K562 (cell line): ENCODE data around the gene SPHK2. TPM values are rescaled to one million over a fixed set of nuclear protein-coding genes. Genes with fewer than 3 reads are reported as not detected.
A peak's percentile ranks its signal among the peaks of the same experiment; 100 is the strongest.

Source experiments
- ATAC-seq: fragments of 200-7000 bp; cut with Tn5 transposase; 3 replicates; pipeline ENCODE4 v1.9.1; 2020; ENCODE audit warnings: moderate library complexity
- BruUV-seq: library from RNA; stranded (reverse); fragments of 400-500 nt; replicated peaks from 2 replicates; lab custom pipeline; 2021; lab: Mats Ljungman, UMichigan
- CTCF ChIA-PET: fragments of 300-600 bp; formaldehyde crosslinking; extraction: SDS; loops from one replicate; lab custom pipeline; 2021; ENCODE audit warnings: low intra/inter-chr PET ratio; lab: Yijun Ruan, JAX
- POLR2A ChIA-PET: fragments of 300-600, 350-650 bp; sonication (Branson Sonifier 250); formaldehyde crosslinking; extraction: SDS; loops from one replicate; lab custom pipeline; 2021; ENCODE audit warnings: antibody characterized with exemption, inconsistent platforms; lab: Yijun Ruan, JAX
- DNase-seq, 4 experiments: peaks; one replicate each; pipeline versions ENCODE4 v3.0.0 to v3.0.0-alpha.2; 2011 to 2018; ENCODE audit warnings: low spot score in 3 of 4, mixed read lengths in 3 of 4; ENCODE audit errors: extremely low read depth in 1 of 4
- FAIRE-seq: peaks from 2 replicates; lab custom pipeline; 2011; peaks lifted over from hg19 to GRCh38; lab: Jason Lieb, UNC
- H2AFZ ChIP-seq: 2 replicates; pipeline ENCODE4 v1.6.0; 2011; ENCODE audit warnings: low read depth, low read length, control low read depth, inconsistent platforms
- H3K27ac ChIP-seq: fragments of 200-600 bp; 3 replicates; pipeline ENCODE4 v1.8.0; 2011; ENCODE audit warnings: low read depth, mild to moderate bottlenecking, control low read depth, inconsistent platforms, low read length, moderate library complexity, mixed read lengths; ENCODE audit errors: extremely low read depth
- H3K27me3 ChIP-seq, 2 experiments: fragments of 300-600 bp in 1 of 2; 2 replicates in 1 of 2; 3 replicates in 1 of 2; pipeline versions ENCODE4 v1.6.0 to v1.8.0; 2011; ENCODE audit warnings: inconsistent platforms in 2 of 2, low read length in 2 of 2, mild to moderate bottlenecking in 1 of 2, mixed read lengths in 1 of 2, moderate library complexity in 1 of 2; ENCODE audit not compliant: control insufficient read depth in 2 of 2, insufficient read depth in 2 of 2
- H3K36me3 ChIP-seq: fragments of 300-600 bp; 3 replicates; pipeline ENCODE4 v1.8.0; 2011; ENCODE audit warnings: mild to moderate bottlenecking, low read length, inconsistent platforms; ENCODE audit not compliant: control insufficient read depth, insufficient read depth
- H3K4me1 ChIP-seq, 2 experiments: fragments of 200-600 bp in 1 of 2; replicated peaks in 1 of 2; 2 replicates in 1 of 2; 3 replicates in 1 of 2; pipeline versions ENCODE4 v1.5.1 to v1.8.0; 2011; ENCODE audit warnings: inconsistent platforms in 2 of 2, low read length in 2 of 2, mild to moderate bottlenecking in 1 of 2, mixed read lengths in 1 of 2, moderate library complexity in 1 of 2; ENCODE audit not compliant: control insufficient read depth in 2 of 2, insufficient read depth in 2 of 2
- H3K4me2 ChIP-seq: 2 replicates; pipeline ENCODE4 v1.6.1; 2011; ENCODE audit warnings: low read length, control low read depth, inconsistent platforms, mixed read lengths; ENCODE audit not compliant: insufficient read depth
- H3K4me3 ChIP-seq: fragments of 200-600 bp; sonication (generic), shearing (Covaris generic); 2 replicates; pipeline ENCODE4 v1.5.1; 2016; ENCODE audit warnings: control low read depth, inconsistent platforms
- H3K79me2 ChIP-seq: fragments of 200-600 bp; 3 replicates; pipeline ENCODE4 v1.8.0; 2011; ENCODE audit warnings: low read length, inconsistent platforms; ENCODE audit not compliant: control insufficient read depth, insufficient read depth
- H3K9ac ChIP-seq, 2 experiments: 2 replicates each; pipeline versions ENCODE4 v1.6.0 to v1.6.1; 2011; ENCODE audit warnings: low read depth in 2 of 2, low read length in 2 of 2, control low read depth in 1 of 2, inconsistent platforms in 1 of 2, mild to moderate bottlenecking in 1 of 2, mixed read lengths in 1 of 2; ENCODE audit not compliant: insufficient read depth in 1 of 2
- H3K9me1 ChIP-seq: one replicate; pipeline ENCODE4 v1.6.0; 2011; ENCODE audit warnings: inconsistent platforms, mild to moderate bottlenecking, low read length, moderate library complexity; ENCODE audit not compliant: control insufficient read depth, insufficient read depth
- H3K9me3 ChIP-seq: replicated peaks from 2 replicates; pipeline ENCODE4 v1.5.1; 2011; ENCODE audit warnings: low read depth, low read length, inconsistent platforms; ENCODE audit not compliant: control insufficient read depth, insufficient read depth
- H4K20me1 ChIP-seq: replicated peaks from 2 replicates; pipeline ENCODE4 v1.6.1; 2011; ENCODE audit warnings: low read length, inconsistent platforms, mixed read lengths; ENCODE audit not compliant: control insufficient read depth, insufficient read depth
- CAMTA2 ChIP-seq: fragments of 250-450 bp; sonication (Bioruptor Pico); conservative IDR thresholded peaks from 2 replicates; pipeline ENCODE4 v1.5.1; 2022
- CBFB ChIP-seq: sonication (generic); formaldehyde crosslinking; IDR thresholded peaks from 2 replicates; pipeline ENCODE4 v1.4.0; 2020; ENCODE audit warnings: mild to moderate bottlenecking, missing genetic modification reagents
- CTBP1 ChIP-seq: fragments of 450-650 bp; IDR thresholded peaks from 2 replicates; pipeline ENCODE4 v1.6.1; 2016; ENCODE audit warnings: borderline replicate concordance
- ETS1 ChIP-seq: conservative IDR thresholded peaks from 2 replicates; pipeline ENCODE4 v1.6.1; 2011; ENCODE audit warnings: low read depth, mild to moderate bottlenecking, low read length; ENCODE audit not compliant: control insufficient read depth
- HDGF ChIP-seq: fragments of 450-650 bp; IDR thresholded peaks from 2 replicates; pipeline ENCODE4 v1.6.1; 2016
- HMGN3 ChIP-seq: IDR thresholded peaks from 2 replicates; pipeline ENCODE4 v1.6.1; 2011; ENCODE audit warnings: borderline replicate concordance, low read depth, mild to moderate bottlenecking, mixed read lengths, low read length; ENCODE audit not compliant: insufficient read length; ENCODE audit errors: extremely low read depth
- HMGXB4 ChIP-seq: sonication (generic); formaldehyde crosslinking; IDR thresholded peaks from 2 replicates; pipeline ENCODE4 v1.8.1; 2023; ENCODE audit warnings: mild to moderate bottlenecking, missing genetic modification reagents
- MAX ChIP-seq: sonication (generic); formaldehyde crosslinking; IDR thresholded peaks from 2 replicates; pipeline ENCODE4 v1.9.0; 2022; ENCODE audit warnings: mild to moderate bottlenecking, missing genetic modification reagents
- MCM3 ChIP-seq: fragments of 450-650 bp; IDR thresholded peaks from 2 replicates; pipeline ENCODE4 v1.6.1; 2016
- OTX1 ChIP-seq: fragments of 450-650 bp; formaldehyde crosslinking; IDR thresholded peaks from 2 replicates; pipeline ENCODE4 v1.4.0; 2022; ENCODE audit warnings: mild to moderate bottlenecking
- PBX2 ChIP-seq, 2 experiments: IDR thresholded peaks in 1 of 2; conservative IDR thresholded peaks in 1 of 2; 2 replicates each; pipeline ENCODE4 v1.6.1; 2016; ENCODE audit warnings: low read depth in 2 of 2, mild to moderate bottlenecking in 1 of 2, missing compliant biosample characterization in 1 of 2, missing genetic modification characterization in 1 of 2, moderate library complexity in 1 of 2
- POLR2G ChIP-seq: fragments of 200-400 bp; formaldehyde crosslinking; IDR thresholded peaks from 2 replicates; pipeline ENCODE4 v1.6.1; 2017; ENCODE audit warnings: low read depth, mild to moderate bottlenecking, antibody characterized with exemption, low read length, moderate library complexity
- XRCC4 ChIP-seq: IDR thresholded peaks from one replicate; pipeline ENCODE4 v1.6.1; 2011; ENCODE audit not compliant: insufficient read depth, insufficient read length; ENCODE audit errors: extremely low read depth
- ZNF174 ChIP-seq: fragments of 250-450 bp; sonication (Bioruptor Pico); IDR thresholded peaks from 2 replicates; pipeline ENCODE4 v1.4.0; 2020; ENCODE audit warnings: mild to moderate bottlenecking
- ZNF263 ChIP-seq: sonication (generic); formaldehyde crosslinking; IDR thresholded peaks from 2 replicates; pipeline ENCODE4 v1.8.0; 2022; ENCODE audit warnings: mild to moderate bottlenecking, missing genetic modification reagents, borderline replicate concordance
- WGBS: fragments of 100-300 bp; shearing (Covaris generic); methylation state at CpG from one replicate; pipeline ENCODE4 v1.1.6; 2016; ENCODE audit warnings: low coverage, mixed read lengths; ENCODE audit not compliant: insufficient coverage; ENCODE audit errors: missing lambda C conversion rate; 5-methylcytosine and 5-hydroxymethylcytosine counted together
- in situ Hi-C: fragments of 300-500 bp; cut with MboI; formaldehyde crosslinking; loops from 4 replicates; pipeline ENCODE4 v1.15.0; 2018; ENCODE audit warnings: inconsistent platforms, mixed read lengths
- intact Hi-C: fragments of 100-400 bp; cut with micrococcal nuclease; formaldehyde crosslinking; loops from 2 replicates; pipeline ENCODE4 v1.14.2; 2022
- polyA plus RNA-seq, 8 experiments: library from polyadenylated mRNA; depleted of rRNA in 4 of 8; stranded (reverse) in 5 of 8; unstranded in 3 of 8; fragments of >200 nt; fragmentation: Nextera tagmentation in 2 of 8; fragmentation: Illumina TruSeq in 1 of 8; extraction: Ambion mirVana in 2 of 8; extraction: Trizol in 1 of 8; gene quantifications; 2 replicates each; pipeline versions ENCODE4 v1.2.1 to v1.2.3, GENCODE V29; 2011 to 2014; ENCODE audit warnings: inconsistent platforms in 1 of 8, missing spikeins in 1 of 8
- total RNA-seq, 7 experiments: library from RNA; depleted of rRNA in 6 of 7; stranded (reverse); fragments of >200 nt in 6 of 7; fragmentation: Illumina TruSeq in 2 of 7; extraction: Trizol in 2 of 7; gene quantifications; 2 replicates each; pipeline versions ENCODE4 v1.2.1 to v1.2.3, GENCODE V29; 2011 to 2021; ENCODE audit warnings: low replicate concordance in 1 of 7

Gene SPHK2
- total and polyA plus RNA-seq, 9 of the 15 experiments (the other 6 are each of a cell fraction or from before 2014, with no cell fraction given): 0.10 to 15.2 (median 2.9) TPM

- in situ Hi-C loops: no loop called here
- H4K20me1 ChIP-seq: peaks cover 37% of the 10 kb centered on the region
- peaks cover 21 to 60% of the 10 kb centered on the region in 2 experiments; a peak in 4 of 5 replicates for H3K4me1 ChIP-seq
- ATAC-seq (peak; percentile 9), FAIRE-seq (no peak), DNase-seq (no peak)
- peak overlapping the region in 1 of 2 experiments; percentile 59; a peak in 2 of 4 replicates for H3K9ac ChIP-seq
- H3K9me3 ChIP-seq: no peaks in the 10 kb centered on the region
- ChIA-PET CTCF (no interaction called here), POLR2A (interaction anchor here (0.7 to 1.4 kb wide), 3 partner anchors 8 to 280 kb away, joined by 3 to 4 read pairs (median 4); no protein-coding TSS in a partner anchor)
- peaks cover 38% of the 10 kb centered on the region; the same call in 2 of the 3 replicates for H3K36me3 ChIP-seq
- 41% methylated on average over 13 of the region's 13 CpGs for WGBS
- no peak overlapping the region for H3K4me2 ChIP-seq
- H3K27me3 ChIP-seq: no peaks in the 10 kb centered on the region
- H3K79me2 ChIP-seq: peaks cover 33% of the 10 kb centered on the region
- peaks cover 11% of the 10 kb centered on the region for H3K9me1 ChIP-seq
- no peak overlapping the region for H3K4me3 ChIP-seq
- no TSS peak for BruUV-seq
- H3K27ac ChIP-seq: peak overlapping the region; percentile 0; the same call in 2 of the 3 replicates
- intact Hi-C loops: no loop called here
- no peak overlapping the region for H2AFZ ChIP-seq
- TF ChIP-seq HMGXB4 (CRISPR knock-in tag) (0 out of 2 replicates have a peak, but pooled peaks have one; percentile 7), POLR2G (peak; percentile 78), ETS1 (no peak; the same call in 1 of the 2 replicates), ZNF263 (0 out of 2 replicates have a peak, but pooled peaks have one; percentile 11), OTX1 (CRISPR knock-in tag) (no peak), HDGF (no peak), HMGN3 (no peak), PBX2 (CRISPR knock-in tag; IDR thresholded peaks at IDR 0.05; ENCODE audit: low read depth) (no peak), PBX2 (tag; conservative IDR thresholded peaks at IDR 0.05; ENCODE audit: low read depth) (no peak), XRCC4 (no peak), CAMTA2 (CRISPR knock-in tag) (0 out of 2 replicates have a peak, but pooled peaks have one; percentile 65), ZNF174 (CRISPR knock-in tag) (no peak), MAX (CRISPR knock-in tag) (peak; percentile 42; the same call in 1 of the 2 replicates), MCM3 (no peak), CTBP1 (no peak), CBFB (CRISPR knock-in tag) (0 out of 2 replicates have a peak, but pooled peaks have one; percentile 38)
Measured at GRCh38 chr19:48613852-48614435, 5.4 kb upstream of the SPHK2 start.
